Dedifferentiated amniotic fluid mesenchymal stem cell (primary cell): ENCODE results near the gene ANTKMT.
A peak's percentile ranks its signal among the peaks of the same experiment; 100 is the strongest.
"Not testable (repeated sequence)": the region's sequence is repeated elsewhere in the genome, so short reads cannot be mapped to it uniquely, and the experiment has no call there.

Experiments used
- DNase-seq: peaks from one replicate; pipeline ENCODE4 v3.0.0-alpha.2; 2016; ENCODE audit errors: extremely low spot score

The ANTKMT gene

GRCh38 chr16:743794-744500 lies 23.0 kb downstream of the ANTKMT start:
- DNase-seq: no peak

GRCh38 chr16:745739-746138 lies 24.8 kb downstream of the ANTKMT start:
- no peak for DNase-seq

GRCh38 chr16:746637-747036 lies 25.7 kb downstream of the ANTKMT start:
- DNase-seq: no peak

DNA sequence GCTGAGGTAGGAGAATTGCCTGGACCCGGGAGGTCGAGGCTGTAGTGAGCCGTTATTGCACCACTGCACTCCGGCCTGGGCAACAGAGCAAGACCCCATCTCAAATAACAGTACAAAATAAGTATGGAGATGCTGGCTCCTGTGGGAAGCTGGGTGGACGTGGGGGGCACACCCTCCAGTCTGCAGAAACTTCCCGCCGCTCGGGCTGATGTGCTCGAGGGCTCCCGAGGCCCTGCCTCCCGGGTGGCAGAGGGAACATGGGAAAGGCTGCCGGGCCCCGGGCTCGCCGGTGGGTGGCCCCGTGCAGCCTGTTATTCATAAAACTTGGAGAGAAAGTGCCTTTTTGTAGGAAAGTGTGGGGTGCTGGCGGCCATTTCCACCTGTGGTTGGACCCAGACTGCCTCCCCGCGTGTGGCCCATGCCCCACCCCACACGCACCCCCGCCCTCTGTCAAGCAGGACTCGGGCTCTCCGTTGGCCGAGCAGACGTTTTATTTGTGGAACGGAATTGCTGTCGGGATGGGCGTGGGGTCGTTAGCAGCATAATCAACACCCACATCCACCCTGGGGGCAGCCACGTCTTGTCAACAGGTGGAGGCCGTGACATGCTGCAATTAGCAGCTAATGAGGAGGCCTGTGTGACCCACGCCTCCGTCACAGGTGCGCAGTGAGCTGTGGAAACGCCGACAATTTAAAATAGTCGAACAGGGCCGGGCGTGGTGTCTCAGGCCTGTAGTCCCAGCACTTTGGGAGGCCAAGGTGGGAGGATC lies 27.2 kb downstream of the ANTKMT start:
- no peak for DNase-seq

- peak; percentile 91 for DNase-seq
Measured at GRCh38 chr16:749010-749409, 28.1 kb downstream of the ANTKMT start.

DNA sequence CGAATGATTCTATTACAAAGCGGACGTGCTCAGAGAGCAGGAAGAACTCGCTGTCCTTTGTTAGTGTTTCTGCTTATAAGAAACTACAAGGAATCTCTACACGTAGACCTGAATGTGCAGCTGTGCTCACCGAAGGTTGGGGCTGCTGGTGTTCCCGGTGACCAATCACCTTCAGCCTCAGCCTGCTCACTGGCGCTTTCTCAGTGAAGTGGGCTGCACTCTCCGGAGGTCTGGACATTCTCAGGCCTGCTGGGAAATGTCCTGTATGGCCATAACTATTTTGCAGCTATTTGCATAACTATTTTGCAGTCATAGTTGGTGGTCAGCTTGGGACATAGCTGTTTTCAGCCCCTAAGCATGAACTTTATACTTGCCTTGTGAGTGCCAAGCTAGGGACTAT lies 29.5 kb downstream of the ANTKMT start:
- DNase-seq: no peak

- no peak for DNase-seq
Measured at GRCh38 chr16:751152-752006, 30.4 kb downstream of the ANTKMT start.

DNA sequence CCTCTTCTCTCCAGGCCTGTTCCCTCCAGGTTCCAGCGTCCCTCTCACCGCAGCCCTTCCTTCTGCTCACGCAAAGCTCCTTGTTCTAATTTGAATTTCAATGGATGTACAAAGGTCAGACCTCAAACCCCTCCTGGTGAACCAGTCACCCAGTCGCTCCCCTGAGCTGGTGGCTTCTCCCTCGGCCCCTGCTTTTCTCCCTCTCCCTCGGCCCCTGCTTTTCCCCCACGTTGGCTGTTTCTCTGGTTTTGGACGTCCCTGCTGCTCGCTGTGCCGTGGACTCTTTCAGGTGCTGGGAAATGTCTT lies 31.0 kb downstream of the ANTKMT start:
- DNase-seq: no peak

DNA sequence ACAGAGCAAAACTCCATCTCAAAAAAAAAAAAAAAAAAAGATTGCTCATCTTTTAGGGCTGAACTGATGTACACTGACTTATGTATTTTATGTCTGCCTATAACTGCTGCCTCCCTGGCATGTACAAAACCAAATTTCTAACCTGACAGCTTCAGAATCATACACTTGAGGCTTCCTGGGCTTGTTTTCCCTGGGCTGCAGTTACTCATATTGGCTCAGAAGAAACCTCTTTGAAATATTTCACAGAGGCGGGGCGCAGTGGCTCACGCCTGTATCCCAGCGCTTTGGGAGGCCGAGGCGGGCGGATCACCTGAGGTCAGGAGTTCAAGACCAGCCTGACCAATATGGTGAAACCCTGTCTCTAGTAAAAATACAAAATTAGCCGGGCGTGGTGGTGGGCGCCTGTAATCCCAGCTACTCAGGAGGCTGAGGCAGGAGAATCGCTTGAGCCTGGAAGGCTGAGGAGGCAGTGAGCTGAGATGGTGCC lies 33.2 kb downstream of the ANTKMT start:
- not testable (repeated sequence) for DNase-seq

- DNase-seq: no peak
Measured at GRCh38 chr16:754656-755055, 33.7 kb downstream of the ANTKMT start.

DNA sequence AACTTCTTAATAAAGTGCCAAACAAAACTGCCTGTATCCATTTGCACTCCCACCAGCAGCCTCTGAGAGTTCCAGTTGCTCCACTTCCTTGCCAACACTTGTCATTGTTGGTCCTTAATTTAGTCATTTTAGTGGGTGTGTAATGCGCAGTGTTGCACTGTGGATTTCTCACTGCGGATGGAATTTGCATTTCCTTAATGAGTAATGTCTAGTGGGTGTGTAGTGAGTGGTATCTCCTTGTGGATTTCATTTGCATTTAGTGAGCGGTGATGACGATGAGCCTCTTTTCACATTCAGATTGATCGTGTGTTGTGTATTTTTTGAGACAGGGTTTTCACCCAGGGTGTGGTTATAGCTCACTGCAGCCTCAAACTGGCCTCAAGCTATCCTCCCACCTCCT lies 35.5 kb downstream of the ANTKMT start:
- no peak for DNase-seq

GRCh38 chr16:759110-759910 lies 38.4 kb downstream of the ANTKMT start:
- DNase-seq: no peak

- DNase-seq: no peak
Measured at GRCh38 chr16:760065-760464, 39.1 kb downstream of the ANTKMT start.

GRCh38 chr16:760545-761343 lies 39.8 kb downstream of the ANTKMT start, which contains the start of gene MSLN:
TSS of gene MSLN (plus strand) at chr16:760734. CDS start at chr16:762681, 1,947 bp downstream.
- no peak for DNase-seq

- no peak for DNase-seq
Measured at GRCh38 chr16:761625-762513, 40.9 kb downstream of the ANTKMT start.

GRCh38 chr16:762595-763268 lies 41.8 kb downstream of the ANTKMT start:
- DNase-seq: no peak

GRCh38 chr16:763369-764183 lies 42.6 kb downstream of the ANTKMT start:
- no peak for DNase-seq

GRCh38 chr16:764184-764750 lies 43.3 kb downstream of the ANTKMT start:
- no peak for DNase-seq
